A549 (cell line): ENCODE measurements around the gene IGF2BP3.

Experiments
- CEBPB ChIP-seq, 2 experiments: fragments of >200 bp in 1 of 2; sonication (Bioruptor Twin) in 1 of 2; formaldehyde crosslinking in 1 of 2; IDR thresholded peaks; 2 replicates each; pipeline ENCODE4 v1.6.1; 2012 to 2016
- CTCF ChIP-seq: fragments of >200 bp; sonication (Bioruptor Twin); formaldehyde crosslinking; IDR thresholded peaks from 3 replicates; pipeline ENCODE4 v1.5.1; 2016
- EP300 ChIP-seq, 2 experiments: fragments of >200 bp; sonication (Bioruptor Twin); formaldehyde crosslinking; IDR thresholded peaks; 2 replicates in 1 of 2; 3 replicates in 1 of 2; pipeline ENCODE4 v1.6.1; 2016 to 2017
- KDM5A ChIP-seq: fragments of 200-600 bp; sonication (generic); IDR thresholded peaks from 2 replicates; pipeline ENCODE4 v1.6.1; 2016; ENCODE audit warnings: antibody characterized with exemption, mild to moderate bottlenecking
- MAX ChIP-seq: IDR thresholded peaks from 2 replicates; pipeline ENCODE4 v1.6.1; 2012
- POLR2A ChIP-seq: IDR thresholded peaks from 2 replicates; pipeline ENCODE4 v1.6.1; 2012; ENCODE audit warnings: mild to moderate bottlenecking, low read length
- RCOR1 ChIP-seq: fragments of 150-350 bp; IDR thresholded peaks from 2 replicates; pipeline ENCODE4 v1.6.1; 2014; ENCODE audit warnings: antibody characterized with exemption, low read length, low read depth
- RFX5 ChIP-seq: fragments of 450-650 bp; IDR thresholded peaks from 2 replicates; pipeline ENCODE4 v1.7.1; 2014; ENCODE audit warnings: antibody characterized with exemption, mild to moderate bottlenecking, moderate library complexity
- ZFP36 ChIP-seq: fragments of 450-650 bp; IDR thresholded peaks from 2 replicates; pipeline ENCODE4 v1.6.1; 2014; ENCODE audit warnings: borderline replicate concordance; ENCODE audit not compliant: partially characterized antibody
- TF ChIP-seq, protein P1 (sequence below): IDR thresholded peaks from 2 replicates; pipeline ENCODE4 v1.6.1; 2012; ENCODE audit warnings: low read depth, borderline replicate concordance
- TF ChIP-seq, protein P2 (sequence below): fragments of 250-450 bp; sonication (Bioruptor Pico); IDR thresholded peaks from 2 replicates; pipeline ENCODE4 v1.5.0; 2021; ENCODE audit warnings: mild to moderate bottlenecking, moderate library complexity, borderline replicate concordance

DNA sequence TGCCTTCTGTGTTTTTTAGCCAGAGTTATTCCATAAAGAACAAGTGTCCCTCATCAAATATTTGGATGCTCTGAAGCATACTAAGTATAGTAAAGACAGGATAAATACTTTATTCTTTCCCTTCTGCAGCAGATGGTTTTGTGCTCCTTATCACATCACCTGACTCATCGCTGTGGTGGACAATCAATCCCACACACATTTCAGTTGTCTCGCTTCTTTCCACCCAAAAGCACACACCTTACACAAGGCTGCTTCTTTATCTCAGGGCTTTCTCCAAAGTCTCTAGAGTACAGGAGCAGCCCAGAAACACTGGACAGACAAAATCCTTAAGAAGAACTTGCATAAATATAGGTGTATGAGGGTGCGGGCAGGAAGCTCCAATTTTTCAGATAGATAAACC, 43.4 kb downstream of the IGF2BP3 start:
- TF ChIP-seq RFX5: no peak
- TF ChIP-seq CTCF: no peak
- TF ChIP-seq RCOR1: no peak
- TF ChIP-seq KDM5A: no peak
- TF ChIP-seq, protein P1, sequence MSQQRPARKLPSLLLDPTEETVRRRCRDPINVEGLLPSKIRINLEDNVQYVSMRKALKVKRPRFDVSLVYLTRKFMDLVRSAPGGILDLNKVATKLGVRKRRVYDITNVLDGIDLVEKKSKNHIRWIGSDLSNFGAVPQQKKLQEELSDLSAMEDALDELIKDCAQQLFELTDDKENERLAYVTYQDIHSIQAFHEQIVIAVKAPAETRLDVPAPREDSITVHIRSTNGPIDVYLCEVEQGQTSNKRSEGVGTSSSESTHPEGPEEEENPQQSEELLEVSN: no peak
- no peak for TF ChIP-seq EP300 (IDR thresholded peaks at IDR 0.05)
- TF ChIP-seq, protein P2, sequence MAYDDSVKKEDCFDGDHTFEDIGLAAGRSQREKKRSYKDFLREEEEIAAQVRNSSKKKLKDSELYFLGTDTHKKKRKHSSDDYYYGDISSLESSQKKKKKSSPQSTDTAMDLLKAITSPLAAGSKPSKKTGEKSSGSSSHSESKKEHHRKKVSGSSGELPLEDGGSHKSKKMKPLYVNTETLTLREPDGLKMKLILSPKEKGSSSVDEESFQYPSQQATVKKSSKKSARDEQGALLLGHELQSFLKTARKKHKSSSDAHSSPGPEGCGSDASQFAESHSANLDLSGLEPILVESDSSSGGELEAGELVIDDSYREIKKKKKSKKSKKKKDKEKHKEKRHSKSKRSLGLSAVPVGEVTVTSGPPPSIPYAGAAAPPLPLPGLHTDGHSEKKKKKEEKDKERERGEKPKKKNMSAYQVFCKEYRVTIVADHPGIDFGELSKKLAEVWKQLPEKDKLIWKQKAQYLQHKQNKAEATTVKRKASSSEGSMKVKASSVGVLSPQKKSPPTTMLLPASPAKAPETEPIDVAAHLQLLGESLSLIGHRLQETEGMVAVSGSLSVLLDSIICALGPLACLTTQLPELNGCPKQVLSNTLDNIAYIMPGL (CRISPR knock-in tag): no peak
- TF ChIP-seq ZFP36: no peak
- TF ChIP-seq MAX: no peak
- no peak for TF ChIP-seq POLR2A
- TF ChIP-seq CEBPB (IDR thresholded peaks at IDR 0.05): no peak
